Osteoblast (primary cell): ENCODE measurements around the gene MTHFD1L. TPM values are rescaled to one million over a fixed set of nuclear protein-coding genes. Genes with fewer than 3 reads are reported as not detected.
"Not testable (repeated sequence)": the region's sequence is repeated elsewhere in the genome, so short reads cannot be mapped to it uniquely, and the experiment has no call there.

Source experiments
- DNase-seq: peaks from one replicate; pipeline ENCODE4 v3.0.0; 2011; ENCODE audit warnings: low spot score, mixed read lengths; ENCODE audit not compliant: insufficient read length; ENCODE audit errors: missing footprints
- H2AFZ ChIP-seq: 2 replicates; pipeline ENCODE4 v1.6.0; 2011; ENCODE audit warnings: mild to moderate bottlenecking, low read length
- H3K27ac ChIP-seq: 2 replicates; pipeline ENCODE4 v1.5.1; 2011; ENCODE audit warnings: mild to moderate bottlenecking, low read depth, low read length, moderate library complexity
- H3K27me3 ChIP-seq: 2 replicates; pipeline ENCODE4 v1.6.0; 2012; ENCODE audit warnings: mild to moderate bottlenecking, control low read depth, inconsistent platforms, low read length, moderate library complexity; ENCODE audit not compliant: insufficient read depth
- H3K36me3 ChIP-seq: 2 replicates; pipeline ENCODE4 v1.5.1; 2011; ENCODE audit warnings: mild to moderate bottlenecking, low read length, control low read depth, moderate library complexity; ENCODE audit not compliant: insufficient read depth
- H3K4me1 ChIP-seq: 2 replicates; pipeline ENCODE4 v1.5.1; 2011; ENCODE audit warnings: mild to moderate bottlenecking, low read length, control low read depth, moderate library complexity; ENCODE audit not compliant: insufficient read depth
- H3K4me2 ChIP-seq: 2 replicates; pipeline ENCODE4 v1.6.0; 2011; ENCODE audit warnings: mild to moderate bottlenecking, low read length; ENCODE audit not compliant: insufficient read depth
- H3K4me3 ChIP-seq: fragments of 200-600 bp; sonication (generic); 3 replicates; pipeline ENCODE4 v1.5.1; 2012; ENCODE audit warnings: mild to moderate bottlenecking, low read length, inconsistent platforms; ENCODE audit not compliant: insufficient read depth
- H3K79me2 ChIP-seq: 2 replicates; pipeline ENCODE4 v1.6.0; 2012; ENCODE audit warnings: mild to moderate bottlenecking, low read length, control low read depth, inconsistent platforms; ENCODE audit not compliant: insufficient read depth
- H3K9me3 ChIP-seq: 2 replicates; pipeline ENCODE4 v1.5.1; 2011; ENCODE audit warnings: low read depth, low read length, control low read depth
- H4K20me1 ChIP-seq: 2 replicates; pipeline ENCODE4 v1.6.0; 2012; ENCODE audit warnings: mild to moderate bottlenecking, low read length, control low read depth; ENCODE audit not compliant: insufficient read depth
- total RNA-seq: library from RNA; depleted of rRNA; stranded (reverse); fragments of >200 nt; gene quantifications from 2 replicates; pipeline ENCODE4 v1.2.3, GENCODE V29; 2012
- TF ChIP-seq, protein P1 (sequence below): IDR thresholded peaks from 2 replicates; pipeline ENCODE4 v1.5.1; 2011; ENCODE audit warnings: mild to moderate bottlenecking, low read depth, low read length, moderate library complexity; ENCODE audit errors: extremely low read depth

Gene MTHFD1L
- total RNA-seq, 1 donor = 56.8 TPM

DNA sequence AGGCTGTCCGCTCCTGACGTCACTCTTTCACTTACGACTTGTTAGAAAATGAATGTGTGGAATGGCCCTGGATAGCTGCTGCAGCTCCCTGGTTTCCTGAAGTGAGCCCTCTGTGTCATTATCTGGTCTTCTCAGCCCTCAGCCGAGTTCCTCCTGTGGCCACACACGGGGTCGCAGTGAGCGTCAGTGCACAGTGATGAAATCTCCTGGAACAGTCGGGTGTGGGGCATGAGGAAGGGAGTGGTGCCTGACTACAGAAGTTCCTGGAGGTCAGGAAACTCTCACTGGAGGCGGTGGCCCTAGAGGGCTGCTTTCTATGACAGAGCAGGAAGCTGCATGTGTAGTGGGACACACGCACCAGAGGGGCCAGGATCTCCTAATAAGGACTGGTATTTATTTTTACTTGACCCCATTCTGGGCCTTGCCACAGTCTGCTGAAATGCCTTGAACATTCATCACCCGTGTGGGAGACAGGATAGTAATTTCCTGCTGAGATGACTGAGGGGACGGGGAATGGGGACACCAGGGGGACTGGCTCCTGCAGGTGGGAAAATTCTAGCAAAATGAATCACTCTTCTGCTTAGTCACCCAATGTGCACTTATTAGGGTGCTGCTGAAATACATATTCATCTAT is 175.5 kb downstream of the MTHFD1L start:
- not testable (repeated sequence) for H3K79me2 ChIP-seq, H2AFZ ChIP-seq, H4K20me1 ChIP-seq, DNase-seq, H3K9me3 ChIP-seq, H3K27me3 ChIP-seq
- peak overlapping the region; percentile 50 for H3K4me2 ChIP-seq
- H3K27ac ChIP-seq = peak overlapping the region; percentile 98
- H3K4me1 ChIP-seq = peaks cover 54% of the 10 kb centered on the region
- peak overlapping the region; percentile 31 for H3K4me3 ChIP-seq
- TF ChIP-seq, protein P1, sequence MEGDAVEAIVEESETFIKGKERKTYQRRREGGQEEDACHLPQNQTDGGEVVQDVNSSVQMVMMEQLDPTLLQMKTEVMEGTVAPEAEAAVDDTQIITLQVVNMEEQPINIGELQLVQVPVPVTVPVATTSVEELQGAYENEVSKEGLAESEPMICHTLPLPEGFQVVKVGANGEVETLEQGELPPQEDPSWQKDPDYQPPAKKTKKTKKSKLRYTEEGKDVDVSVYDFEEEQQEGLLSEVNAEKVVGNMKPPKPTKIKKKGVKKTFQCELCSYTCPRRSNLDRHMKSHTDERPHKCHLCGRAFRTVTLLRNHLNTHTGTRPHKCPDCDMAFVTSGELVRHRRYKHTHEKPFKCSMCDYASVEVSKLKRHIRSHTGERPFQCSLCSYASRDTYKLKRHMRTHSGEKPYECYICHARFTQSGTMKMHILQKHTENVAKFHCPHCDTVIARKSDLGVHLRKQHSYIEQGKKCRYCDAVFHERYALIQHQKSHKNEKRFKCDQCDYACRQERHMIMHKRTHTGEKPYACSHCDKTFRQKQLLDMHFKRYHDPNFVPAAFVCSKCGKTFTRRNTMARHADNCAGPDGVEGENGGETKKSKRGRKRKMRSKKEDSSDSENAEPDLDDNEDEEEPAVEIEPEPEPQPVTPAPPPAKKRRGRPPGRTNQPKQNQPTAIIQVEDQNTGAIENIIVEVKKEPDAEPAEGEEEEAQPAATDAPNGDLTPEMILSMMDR = peak; percentile 15
- peaks cover 14% of the 10 kb centered on the region for H3K36me3 ChIP-seq

GRCh38 chr6:151041686-151042085 is 176.2 kb downstream of the MTHFD1L start:
- Histone ChIP-seq H3K9me3 (no peaks in the 10 kb centered on the region), H4K20me1 (no peaks in the 10 kb centered on the region), H2AFZ (no peak overlapping the region), H3K4me1 (peaks cover 50% of the 10 kb centered on the region), H3K27me3 (no peaks in the 10 kb centered on the region), H3K4me3 (no peak overlapping the region), H3K36me3 (peaks cover 14% of the 10 kb centered on the region), H3K27ac (peak overlapping the region; percentile 98), H3K79me2 (peaks cover 2% of the 10 kb centered on the region), H3K4me2 (peak overlapping the region; percentile 41)
- TF ChIP-seq, protein P1 = no peak
- DNase-seq = no peak

DNA sequence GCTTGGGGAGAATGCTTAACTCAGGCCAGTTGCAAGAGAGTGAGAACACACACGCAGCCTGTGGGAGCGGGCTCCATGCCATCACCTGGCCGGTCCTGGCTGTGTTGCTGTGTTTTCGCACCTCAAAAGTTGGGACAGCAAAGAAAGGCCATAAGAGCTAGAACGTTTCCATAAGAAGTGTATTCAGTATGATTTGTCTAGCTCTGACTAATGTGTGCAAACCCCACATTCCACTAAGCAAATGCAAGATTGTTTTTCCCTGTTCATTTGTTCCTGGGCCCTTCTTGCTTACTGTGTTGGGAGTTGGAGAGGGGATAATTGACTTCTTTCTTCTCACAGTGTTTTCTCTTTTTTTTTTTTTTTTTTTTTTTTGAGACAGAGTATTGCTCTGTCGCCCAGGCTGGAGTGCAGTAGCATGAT is 177.4 kb downstream of the MTHFD1L start:
- H3K4me1 ChIP-seq = peaks cover 44% of the 10 kb centered on the region
- not testable (repeated sequence) for DNase-seq, H3K4me3 ChIP-seq, H3K79me2 ChIP-seq, H4K20me1 ChIP-seq, H2AFZ ChIP-seq, H3K27me3 ChIP-seq, H3K4me2 ChIP-seq, H3K9me3 ChIP-seq
- peak overlapping the region; percentile 98 for H3K27ac ChIP-seq
- H3K36me3 ChIP-seq = peaks cover 11% of the 10 kb centered on the region

DNA sequence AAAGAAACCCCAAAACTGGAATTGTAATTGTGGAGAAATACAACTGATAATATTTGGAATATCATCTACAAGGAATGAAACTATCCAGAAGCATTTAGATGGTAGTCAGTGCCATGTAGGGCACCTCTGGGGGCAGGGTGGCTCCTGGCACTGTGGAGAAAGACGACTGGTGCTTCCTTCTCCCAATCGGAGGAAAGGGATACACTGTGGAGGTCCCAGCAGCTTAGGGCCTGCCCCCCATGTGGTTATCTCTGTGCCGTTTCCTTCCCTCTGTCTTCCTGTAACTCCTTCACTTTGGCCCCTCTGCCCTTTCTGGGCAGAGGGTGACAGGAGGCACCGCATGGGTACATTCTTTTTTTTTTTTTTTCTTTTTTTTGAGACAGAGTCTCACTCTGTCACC is 178.4 kb downstream of the MTHFD1L start:
- peaks cover 44% of the 10 kb centered on the region for H3K4me1 ChIP-seq

More for the DNA sequence above, 178.4 kb downstream of the MTHFD1L start:
- Histone ChIP-seq H4K20me1 (no peaks in the 10 kb centered on the region), H3K4me3 (no peak overlapping the region), H3K4me2 (no peak overlapping the region), H3K36me3 (peaks cover 17% of the 10 kb centered on the region), H3K79me2 (peaks cover 2% of the 10 kb centered on the region), H3K27ac (peak overlapping the region; percentile 98), H2AFZ (no peak overlapping the region), H3K9me3 (no peaks in the 10 kb centered on the region), H3K27me3 (no peaks in the 10 kb centered on the region)
- no peak for DNase-seq
- TF ChIP-seq, protein P1 = no peak
